Astrocyte (in vitro differentiated cells and primary cell): ENCODE results near the gene PLEKHA1. TPM values are rescaled to one million over a fixed set of nuclear protein-coding genes. Genes with fewer than 3 reads are reported as not detected.

Source experiments
- DNase-seq: peaks from one replicate; pipeline ENCODE4 v3.0.0-alpha.2; 2010; ENCODE audit warnings: low read depth
- FAIRE-seq: peaks from 2 replicates; lab custom pipeline; 2011; peaks lifted over from hg19 to GRCh38; lab: Jason Lieb, UNC
- H2AFZ ChIP-seq: 2 replicates; pipeline ENCODE4 v1.6.0; 2012; ENCODE audit warnings: low read depth, low read length, inconsistent platforms
- H3K27ac ChIP-seq: 2 replicates; pipeline ENCODE4 v1.5.1; 2011; ENCODE audit warnings: low read depth, low read length, inconsistent platforms
- H3K27me3 ChIP-seq: 2 replicates; pipeline ENCODE4 v1.6.0; 2011; ENCODE audit warnings: low read length, inconsistent platforms; ENCODE audit not compliant: insufficient read depth
- H3K36me3 ChIP-seq: 2 replicates; pipeline ENCODE4 v1.5.1; 2011; ENCODE audit warnings: low read length, inconsistent platforms; ENCODE audit not compliant: insufficient read depth
- H3K4me1 ChIP-seq: 2 replicates; pipeline ENCODE4 v1.5.1; 2011; ENCODE audit warnings: low read length, inconsistent platforms; ENCODE audit not compliant: insufficient read depth
- H3K4me2 ChIP-seq: 2 replicates; pipeline ENCODE4 v1.6.0; 2012; ENCODE audit warnings: low read length, inconsistent platforms
- H3K4me3 ChIP-seq: 2 replicates; pipeline ENCODE4 v1.5.1; 2011; ENCODE audit warnings: low read depth, mild to moderate bottlenecking, low read length, inconsistent platforms; ENCODE audit not compliant: insufficient read depth
- H3K79me2 ChIP-seq: 2 replicates; pipeline ENCODE4 v1.6.0; 2012; ENCODE audit warnings: mild to moderate bottlenecking, low read length, inconsistent platforms; ENCODE audit not compliant: insufficient read depth
- H3K9ac ChIP-seq: 2 replicates; pipeline ENCODE4 v1.6.0; 2012; ENCODE audit warnings: mild to moderate bottlenecking, low read length, inconsistent platforms
- H3K9me3 ChIP-seq: 2 replicates; pipeline ENCODE4 v1.5.1; 2012; ENCODE audit warnings: low read depth, mild to moderate bottlenecking, low read length, inconsistent platforms; ENCODE audit not compliant: insufficient read depth
- H4K20me1 ChIP-seq: 2 replicates; pipeline ENCODE4 v1.6.0; 2012; ENCODE audit warnings: low read length, inconsistent platforms; ENCODE audit not compliant: insufficient read depth
- H3K27ac Mint-ChIP-seq: one replicate; pipeline ENCODE4 v1.8.0; 2021; ENCODE audit warnings: mild to moderate bottlenecking, mixed read lengths; ENCODE audit not compliant: unreplicated experiment
- H3K27me3 Mint-ChIP-seq: one replicate; pipeline ENCODE4 v1.8.0; 2021; ENCODE audit warnings: low read depth, mixed read lengths; ENCODE audit not compliant: unreplicated experiment
- H3K36me3 Mint-ChIP-seq: one replicate; pipeline ENCODE4 v1.8.0; 2021; ENCODE audit warnings: low read depth, mixed read lengths; ENCODE audit not compliant: unreplicated experiment
- H3K4me1 Mint-ChIP-seq: one replicate; pipeline ENCODE4 v1.8.0; 2021; ENCODE audit warnings: low read depth, mixed read lengths; ENCODE audit not compliant: unreplicated experiment
- H3K4me3 Mint-ChIP-seq: one replicate; pipeline ENCODE4 v1.8.0; 2021; ENCODE audit warnings: mild to moderate bottlenecking, moderate library complexity, mixed read lengths; ENCODE audit not compliant: unreplicated experiment
- H3K9me3 Mint-ChIP-seq: one replicate; pipeline ENCODE4 v1.8.0; 2021; ENCODE audit warnings: mild to moderate bottlenecking, mixed read lengths; ENCODE audit not compliant: unreplicated experiment
- CTCF ChIP-seq: IDR thresholded peaks from 2 replicates; pipeline ENCODE4 v1.5.1; 2011; ENCODE audit warnings: low read depth, mild to moderate bottlenecking, inconsistent platforms, low read length, moderate library complexity; ENCODE audit not compliant: insufficient read depth
- EZH2 ChIP-seq: IDR thresholded peaks from 2 replicates; pipeline ENCODE4 v1.6.1; 2012; ENCODE audit warnings: mild to moderate bottlenecking, low read length, inconsistent platforms; ENCODE audit not compliant: insufficient read depth
- total RNA-seq: library from RNA; stranded (reverse); gene quantifications from 2 replicates; pipeline ENCODE4 v1.2.1, GENCODE V29; 2021

The PLEKHA1 gene
- total RNA-seq, 1 donor from 2014 or later: 31.7 TPM

DNA sequence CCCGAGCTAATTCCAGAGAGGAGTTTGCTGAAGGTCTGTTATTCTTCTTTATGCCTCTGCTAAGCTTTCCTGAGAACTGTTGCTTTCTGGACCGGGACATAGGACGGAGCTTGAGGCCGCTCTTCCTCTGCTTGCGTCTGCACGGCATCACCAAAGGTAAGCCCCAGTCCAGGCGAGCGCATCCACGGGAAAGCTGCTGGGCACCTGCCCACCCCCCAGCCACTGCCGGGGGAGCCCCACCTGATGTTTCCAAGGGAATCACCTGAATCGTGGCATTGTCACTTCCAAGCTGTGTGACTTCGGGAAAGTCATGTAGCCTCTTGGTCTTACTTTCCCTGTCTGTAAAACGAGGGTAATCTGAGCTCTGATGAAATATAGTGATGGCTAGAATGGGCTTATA is 45.1 kb upstream of the PLEKHA1 start:
- DNase-seq (no peak), FAIRE-seq (no peak)
- Histone ChIP-seq H3K79me2 (no peaks in the 10 kb centered on the region), H3K4me3 (no peak overlapping the region), H3K4me1 (no peaks in the 10 kb centered on the region), H4K20me1 (no peaks in the 10 kb centered on the region), H3K27ac (no peak overlapping the region), H3K9me3 (no peaks in the 10 kb centered on the region), H3K4me2 (no peak overlapping the region), H3K27me3 (no peaks in the 10 kb centered on the region), H3K9ac (no peak overlapping the region), H3K36me3 (no peaks in the 10 kb centered on the region), H2AFZ (no peak overlapping the region)
- H3K9me3 Mint-ChIP-seq: peaks cover 5% of the 10 kb centered on the region
- no peaks in the 10 kb centered on the region for H3K36me3 Mint-ChIP-seq
- no peak overlapping the region for H3K4me3 Mint-ChIP-seq
- no peak for TF ChIP-seq CTCF
- TF ChIP-seq EZH2: no peak
- H3K4me1 Mint-ChIP-seq: peaks cover 19% of the 10 kb centered on the region
- H3K27ac Mint-ChIP-seq: no peak overlapping the region
- peaks cover 6% of the 10 kb centered on the region for H3K27me3 Mint-ChIP-seq

DNA sequence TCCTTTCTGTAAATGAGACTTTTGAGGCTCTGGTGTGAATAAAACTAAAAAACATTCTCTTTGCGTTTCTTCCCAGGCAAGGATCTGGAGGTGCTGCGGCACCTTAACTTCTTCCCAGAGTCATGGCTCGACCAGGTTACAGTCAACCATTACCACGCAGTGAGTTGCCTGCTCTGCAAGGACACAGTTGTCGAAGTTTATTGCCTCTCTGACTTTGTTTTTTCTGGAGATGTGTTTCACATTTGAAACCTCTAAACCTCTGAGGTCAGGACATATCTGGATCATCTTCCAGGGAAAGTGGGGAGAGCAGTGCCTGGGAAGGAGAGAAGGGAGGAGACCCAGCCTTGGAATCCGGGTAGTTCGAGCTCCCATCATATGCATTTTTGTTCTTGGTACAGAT is 43.4 kb upstream of the PLEKHA1 start:
- no peak overlapping the region for H3K27ac Mint-ChIP-seq

More for the DNA sequence above, 43.4 kb upstream of the PLEKHA1 start:
- Histone ChIP-seq H3K9ac (no peak overlapping the region), H4K20me1 (no peaks in the 10 kb centered on the region), H3K4me3 (no peak overlapping the region), H3K9me3 (no peaks in the 10 kb centered on the region), H2AFZ (peak overlapping the region; percentile 53), H3K27ac (no peak overlapping the region), H3K36me3 (no peaks in the 10 kb centered on the region), H3K4me2 (peak overlapping the region; percentile 61), H3K4me1 (no peaks in the 10 kb centered on the region), H3K79me2 (no peaks in the 10 kb centered on the region), H3K27me3 (no peaks in the 10 kb centered on the region)
- DNase-seq (no peak), FAIRE-seq (no peak)
- peaks cover 1% of the 10 kb centered on the region for H3K9me3 Mint-ChIP-seq
- H3K4me3 Mint-ChIP-seq: no peak overlapping the region
- H3K4me1 Mint-ChIP-seq: peaks cover 18% of the 10 kb centered on the region
- no peak for TF ChIP-seq EZH2
- no peak for TF ChIP-seq CTCF
- H3K27me3 Mint-ChIP-seq: peaks cover 6% of the 10 kb centered on the region
- H3K36me3 Mint-ChIP-seq: no peaks in the 10 kb centered on the region
